CD4-positive, CD25-positive, alpha-beta regulatory T cell (primary cell): ENCODE data around the gene GLRA2. TPM values are rescaled to one million over a fixed set of nuclear protein-coding genes. Genes with fewer than 3 reads are reported as not detected.

Experiments used
- ATAC-seq, 2 donors: fragments of 150-1000 bp; cut with Tn5 transposase; one replicate each; pipeline ENCODE4 v1.10.0; 2021; ENCODE audit warnings: low read depth in 2 of 2, moderate number of reproducible peaks in 2 of 2, moderate library complexity in 1 of 2
- DNase-seq, 3 donors: peaks; one replicate each; pipeline versions ENCODE4 v3.0.0 to v3.0.0-alpha.2; 2012 to 2022; ENCODE audit warnings: mixed read lengths in 1 of 3
- H3K27ac ChIP-seq: one replicate; pipeline ENCODE4 v1.7.0; 2013; ENCODE audit warnings: mild to moderate bottlenecking, low read length; ENCODE audit not compliant: insufficient read depth, poor library complexity, severe bottlenecking
- H3K27me3 ChIP-seq: one replicate; pipeline ENCODE4 v1.7.0; 2013; ENCODE audit warnings: low read length; ENCODE audit not compliant: control insufficient read depth, insufficient read depth
- H3K36me3 ChIP-seq: one replicate; pipeline ENCODE4 v1.7.0; 2013; ENCODE audit warnings: mild to moderate bottlenecking, low read length, moderate library complexity; ENCODE audit not compliant: control insufficient read depth, insufficient read depth
- H3K4me1 ChIP-seq: 2 replicates; pipeline ENCODE4 v1.7.0; 2013; ENCODE audit warnings: mild to moderate bottlenecking, low read length; ENCODE audit not compliant: insufficient read depth, control insufficient read depth, poor library complexity, severe bottlenecking
- H3K4me3 ChIP-seq: one replicate; pipeline ENCODE4 v1.7.0; 2013; ENCODE audit warnings: low read depth, mild to moderate bottlenecking, low read length, moderate library complexity
- H3K9me3 ChIP-seq, 2 experiments: 1 replicate in 1 of 2; 2 replicates in 1 of 2; pipeline ENCODE4 v1.7.0; 2013; ENCODE audit warnings: low read length in 2 of 2, mild to moderate bottlenecking in 1 of 2, moderate library complexity in 1 of 2; ENCODE audit not compliant: control insufficient read depth in 2 of 2
- H3K27ac Mint-ChIP-seq, 3 donors: one replicate each; pipeline ENCODE4 v1.8.0; 2020 to 2022; ENCODE audit warnings: mild to moderate bottlenecking in 3 of 3, mixed read lengths in 3 of 3, moderate library complexity in 2 of 3
- H3K27me3 Mint-ChIP-seq: one replicate; pipeline ENCODE4 v1.8.0; 2022; ENCODE audit warnings: mild to moderate bottlenecking, mixed read lengths
- H3K36me3 Mint-ChIP-seq: one replicate; pipeline ENCODE4 v1.8.0; 2020; ENCODE audit warnings: mixed read lengths
- H3K4me1 Mint-ChIP-seq, 4 donors: one replicate each; pipeline ENCODE4 v1.8.0; 2020 to 2022; ENCODE audit warnings: mixed read lengths in 4 of 4, mild to moderate bottlenecking in 1 of 4
- H3K4me3 Mint-ChIP-seq, 4 donors: one replicate each; pipeline ENCODE4 v1.8.0; 2020 to 2022; ENCODE audit warnings: mild to moderate bottlenecking in 4 of 4, mixed read lengths in 4 of 4, moderate library complexity in 3 of 4
- H3K9me3 Mint-ChIP-seq, 7 donors: one replicate each; pipeline ENCODE4 v1.8.0; 2020 to 2022; ENCODE audit warnings: mixed read lengths in 7 of 7, mild to moderate bottlenecking in 3 of 7, moderate library complexity in 2 of 7
- polyA plus RNA-seq, 4 donors: library from polyadenylated mRNA; unstranded; fragments of 300-500 nt; fragmentation: Illumina TruSeq; gene quantifications; one replicate each; pipeline ENCODE4 v1.2.3, GENCODE V29; 2021
- total RNA-seq: library from RNA; stranded (reverse); gene quantifications from one replicate; pipeline ENCODE4 v1.2.3, GENCODE V29; 2022

The GLRA2 gene
- total and polyA plus RNA-seq, 5 donors from 2014 or later: not detected

DNA sequence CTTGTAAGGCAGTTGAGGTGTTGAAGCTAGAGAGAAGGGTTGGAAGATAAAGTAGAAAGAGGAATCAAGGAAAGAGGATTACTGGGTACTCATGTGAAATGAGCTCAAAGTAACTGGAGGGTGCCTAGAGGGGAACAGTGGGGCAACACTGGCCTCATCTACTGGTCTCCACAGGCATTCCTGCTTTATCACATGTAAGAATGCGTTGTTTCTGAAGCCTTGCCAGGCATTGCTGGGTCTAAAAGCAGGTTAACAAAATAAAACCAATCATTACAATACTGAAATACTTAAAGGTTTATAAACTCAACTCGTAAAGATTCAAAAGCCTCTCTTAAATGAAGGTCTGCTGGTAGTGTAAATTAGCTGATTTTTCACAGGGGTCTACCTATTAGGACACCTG, 247.6 kb downstream of the GLRA2 start:
- Histone ChIP-seq H3K36me3 (no peaks in the 10 kb centered on the region), H3K27me3 (no peaks in the 10 kb centered on the region), H3K27ac (no peak overlapping the region), H3K4me1 (no peaks in the 10 kb centered on the region), H3K9me3 (no peaks in the 10 kb centered on the region), H3K4me3 (no peak overlapping the region)
- Mint-ChIP-seq H3K4me3 (no peak overlapping the region), H3K27ac (no peak overlapping the region), H3K36me3 (no peaks in the 10 kb centered on the region), H3K27me3 (peaks cover 4% of the 10 kb centered on the region), H3K4me1 (no peaks in the 10 kb centered on the region), H3K9me3 (peaks cover 0 to 3% (median 0%) of the 10 kb centered on the region in 7 donors)
- ATAC-seq: no peak
- DNase-seq: no peak

DNA sequence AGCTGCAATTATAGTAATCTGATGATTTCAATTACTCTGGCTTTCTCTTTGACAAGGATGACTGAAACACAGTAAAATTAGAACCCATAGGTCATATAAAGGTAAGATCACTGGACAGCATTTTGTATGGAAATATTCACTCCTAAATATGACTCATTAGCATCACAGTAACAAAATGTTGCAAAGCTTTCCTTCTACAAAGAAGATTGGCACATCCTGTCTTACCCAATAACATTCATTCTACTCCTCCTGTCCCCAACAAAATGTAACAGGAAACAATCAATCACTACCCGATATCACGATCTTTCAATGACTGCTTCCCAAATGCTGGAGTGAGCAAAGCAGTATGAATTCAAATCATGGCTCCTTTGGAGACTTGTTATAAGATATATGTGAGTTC, 248.2 kb downstream of the GLRA2 start:
- H3K4me3 Mint-ChIP-seq: no peak overlapping the region
- Histone ChIP-seq H3K36me3 (no peaks in the 10 kb centered on the region), H3K9me3 (no peaks in the 10 kb centered on the region), H3K4me1 (no peaks in the 10 kb centered on the region), H3K4me3 (no peak overlapping the region), H3K27me3 (no peaks in the 10 kb centered on the region), H3K27ac (no peak overlapping the region)
- H3K27me3 Mint-ChIP-seq: peaks cover 1% of the 10 kb centered on the region
- H3K4me1 Mint-ChIP-seq: no peaks in the 10 kb centered on the region
- no peak overlapping the region for H3K27ac Mint-ChIP-seq
- DNase-seq (no peak), ATAC-seq (no peak)
- peaks cover 0 to 3% (median 0%) of the 10 kb centered on the region in 7 donors for H3K9me3 Mint-ChIP-seq
- no peaks in the 10 kb centered on the region for H3K36me3 Mint-ChIP-seq

DNA sequence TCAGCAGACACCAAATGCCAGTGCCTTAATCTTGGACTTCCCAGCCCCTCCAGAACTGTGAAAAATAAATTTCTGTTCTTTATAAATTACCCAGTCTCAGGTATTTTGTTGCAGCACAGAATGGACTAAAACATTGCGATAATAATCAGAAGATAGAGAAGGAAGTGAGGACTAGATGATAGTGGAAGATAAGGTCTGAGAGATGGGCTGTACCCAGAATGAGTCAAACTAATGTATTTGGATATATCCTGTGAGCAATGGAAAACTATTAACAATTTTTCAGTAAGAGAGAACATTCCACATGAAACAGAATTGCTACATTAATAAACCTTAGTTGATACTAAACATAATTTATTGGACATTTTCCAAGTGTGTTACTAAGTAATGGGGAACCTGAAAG, 250.2 kb downstream of the GLRA2 start:
- Mint-ChIP-seq H3K27ac (no peak overlapping the region), H3K4me3 (no peak overlapping the region), H3K27me3 (no peaks in the 10 kb centered on the region), H3K4me1 (no peaks in the 10 kb centered on the region), H3K9me3 (peaks cover 0 to 2% (median 0%) of the 10 kb centered on the region in 7 donors), H3K36me3 (no peaks in the 10 kb centered on the region)
- no peak for ATAC-seq
- H3K9me3 ChIP-seq: no peaks in the 10 kb centered on the region
- H3K27me3 ChIP-seq: no peaks in the 10 kb centered on the region
- no peaks in the 10 kb centered on the region for H3K4me1 ChIP-seq
- no peak overlapping the region for H3K4me3 ChIP-seq
- no peaks in the 10 kb centered on the region for H3K36me3 ChIP-seq
- DNase-seq: no peak
- H3K27ac ChIP-seq: no peak overlapping the region
